Suppressor macrophage treated with lipopolysaccharide for 1 hour (primary cell): Measurements from ENCODE around the gene UNC79.
"Not testable (repeated sequence)": the region's sequence is repeated elsewhere in the genome, so short reads cannot be mapped to it uniquely, and the experiment has no call there.

Source experiments
- DNase-seq, 3 donors: peaks; one replicate each; pipeline ENCODE4 v3.0.0-alpha.2; 2020 to 2022

UNC79 gene

GRCh38 chr14:93493622-93494021, 62.9 kb downstream of the UNC79 start:
- peak; percentile 32 to 57 (median 50) for DNase-seq

GRCh38 chr14:93496856-93497741, 66.4 kb downstream of the UNC79 start:
- DNase-seq, result no peak

- DNase-seq, result peak; percentile 85 to 93 (median 90)
These were observed 79.3 kb downstream of the UNC79 start for GRCh38 chr14:93510056-93510455.

GRCh38 chr14:93511001-93511400, 80.3 kb downstream of the UNC79 start:
- DNase-seq, result peak; percentile 71 to 84 (median 74)

GRCh38 chr14:93520053-93520607, 89.4 kb downstream of the UNC79 start:
- no peak for DNase-seq

- DNase-seq, result no peak
These were observed 91.5 kb downstream of the UNC79 start for GRCh38 chr14:93522221-93522620.

- DNase-seq, result not testable (repeated sequence)
These were observed 94.5 kb downstream of the UNC79 start for GRCh38 chr14:93525216-93525615.

GRCh38 chr14:93525696-93526451, 95.1 kb downstream of the UNC79 start:
- DNase-seq, result peak in 1 of 3 donors; percentile 58

- peak; percentile 85 to 99 (median 99) for DNase-seq
These were observed 96.5 kb downstream of the UNC79 start for GRCh38 chr14:93527203-93527607.

- DNase-seq, result no peak
These were observed 98.3 kb downstream of the UNC79 start for GRCh38 chr14:93528884-93529558.

- no peak for DNase-seq
These were observed 100.9 kb downstream of the UNC79 start for GRCh38 chr14:93531644-93532043.

- DNase-seq, result peak in 2 of 3 donors; percentile 42 to 68
These were observed 101.8 kb downstream of the UNC79 start for GRCh38 chr14:93532541-93532940.

GRCh38 chr14:93533437-93533836, 102.7 kb downstream of the UNC79 start:
- no peak for DNase-seq

GRCh38 chr14:93533842-93534241, 103.1 kb downstream of the UNC79 start:
- DNase-seq, result peak; percentile 74 to 91 (median 87)

- peak; percentile 47 to 57 (median 51) for DNase-seq
These were observed 104.8 kb downstream of the UNC79 start for GRCh38 chr14:93535537-93535936.

- peak; percentile 56 to 59 (median 56) for DNase-seq
These were observed 106.2 kb downstream of the UNC79 start for GRCh38 chr14:93536945-93537344.

- no peak for DNase-seq
These were observed 107.2 kb downstream of the UNC79 start for GRCh38 chr14:93537951-93538350.

- peak in 1 of 3 donors; percentile 15 for DNase-seq
These were observed 107.7 kb downstream of the UNC79 start for GRCh38 chr14:93538413-93538812.

GRCh38 chr14:93540235-93540634, 109.5 kb downstream of the UNC79 start:
- no peak for DNase-seq

GRCh38 chr14:93543766-93544165, 113.0 kb downstream of the UNC79 start:
- DNase-seq, result peak; percentile 43 to 70 (median 59)

GRCh38 chr14:93544212-93544611, 113.5 kb downstream of the UNC79 start:
- DNase-seq, result peak in 2 of 3 donors; percentile 15 to 24

GRCh38 chr14:93546642-93547041, 115.9 kb downstream of the UNC79 start:
- no peak for DNase-seq
